Measurements from ENCODE around the gene LINGO1. TPM values are rescaled to one million over a fixed set of nuclear protein-coding genes. Genes with fewer than 3 reads are reported as not detected.

LINGO1 gene
- total RNA-seq, 2 experiments from 2014 or later, result not detected

DNA sequence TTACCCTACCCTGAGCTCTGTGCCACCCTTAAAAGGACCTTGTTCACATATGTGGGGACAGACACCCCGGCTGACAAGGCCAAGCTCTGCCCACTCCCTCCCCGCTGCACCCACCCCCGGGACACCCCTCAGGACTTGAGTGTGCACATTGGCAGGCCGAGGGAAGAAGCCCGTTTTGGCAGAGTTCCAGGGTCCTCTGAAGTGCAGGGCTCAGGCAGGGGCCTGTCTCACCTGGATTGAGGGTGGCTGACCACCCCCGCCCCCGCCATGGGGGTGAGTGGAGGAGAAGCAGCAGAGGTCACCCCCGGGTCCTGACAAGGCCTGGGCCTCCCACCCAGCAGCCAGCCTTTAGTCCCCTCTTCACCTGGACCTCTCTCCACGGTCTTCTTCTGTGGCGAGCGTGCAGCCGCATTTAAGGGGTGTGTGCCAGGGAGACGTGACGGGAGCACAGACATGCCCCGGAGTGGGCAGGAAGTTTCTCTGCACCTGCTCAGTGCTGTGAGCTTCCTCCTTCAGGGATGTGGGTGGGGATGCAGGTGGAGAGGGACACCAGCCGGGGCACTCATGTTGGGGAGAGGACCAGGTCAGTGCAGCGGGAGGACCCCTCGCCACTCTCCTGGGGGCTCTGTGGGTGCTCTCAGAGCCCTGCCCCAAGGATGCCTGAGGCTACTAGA, 50.7 kb downstream of the LINGO1 start:
- Mint-ChIP-seq H3K9me3 (ENCODE audit: low read depth) (no peaks in the 10 kb centered on the region), H3K27ac (no peak overlapping the region), H3K4me1 (no peaks in the 10 kb centered on the region), H3K4me3 (no peak overlapping the region), H3K36me3 (ENCODE audit: low read depth) (no peaks in the 10 kb centered on the region), H3K27me3 (no peaks in the 10 kb centered on the region)
- ChIA-PET CTCF (no interaction called here), POLR2A (no interaction called here)
- intact Hi-C loops (cut with DNase I, micrococcal nuclease), result no loop called here
- ATAC-seq (no peak), DNase-seq (no peak)

DNA sequence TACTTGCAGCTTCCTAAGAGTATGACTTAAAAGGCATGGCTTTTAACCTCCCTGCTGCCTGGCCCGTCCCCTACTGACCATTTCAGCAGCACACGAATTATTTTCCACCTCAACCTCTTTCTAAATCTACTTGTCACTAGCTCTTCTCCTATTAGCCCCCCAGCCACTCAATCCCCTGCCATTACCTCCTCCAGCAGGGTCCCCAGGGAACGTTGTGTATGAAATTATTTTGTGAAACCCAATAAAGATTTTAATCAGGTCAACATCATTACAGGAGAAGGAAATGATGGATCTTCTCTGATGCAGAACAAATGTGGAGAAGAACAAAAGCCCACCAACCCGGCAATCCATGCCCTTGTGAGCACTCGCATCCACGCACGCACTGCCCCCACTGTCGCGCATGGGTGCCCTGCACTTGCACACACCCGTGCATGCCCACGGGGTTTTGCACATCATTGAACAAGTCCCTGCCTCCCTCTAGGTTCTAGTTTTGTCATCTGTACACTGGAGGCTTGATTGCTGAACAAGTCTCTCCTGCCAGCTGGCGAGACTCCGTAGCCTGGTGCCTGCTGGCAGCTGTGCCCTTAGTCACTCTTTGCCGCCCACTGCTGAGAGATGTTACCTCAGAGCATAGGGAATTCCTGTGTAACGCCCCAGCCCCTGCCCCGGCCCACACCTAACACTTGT, 51.6 kb downstream of the LINGO1 start:
- ChIA-PET CTCF (no interaction called here), POLR2A (no interaction called here)

DNA sequence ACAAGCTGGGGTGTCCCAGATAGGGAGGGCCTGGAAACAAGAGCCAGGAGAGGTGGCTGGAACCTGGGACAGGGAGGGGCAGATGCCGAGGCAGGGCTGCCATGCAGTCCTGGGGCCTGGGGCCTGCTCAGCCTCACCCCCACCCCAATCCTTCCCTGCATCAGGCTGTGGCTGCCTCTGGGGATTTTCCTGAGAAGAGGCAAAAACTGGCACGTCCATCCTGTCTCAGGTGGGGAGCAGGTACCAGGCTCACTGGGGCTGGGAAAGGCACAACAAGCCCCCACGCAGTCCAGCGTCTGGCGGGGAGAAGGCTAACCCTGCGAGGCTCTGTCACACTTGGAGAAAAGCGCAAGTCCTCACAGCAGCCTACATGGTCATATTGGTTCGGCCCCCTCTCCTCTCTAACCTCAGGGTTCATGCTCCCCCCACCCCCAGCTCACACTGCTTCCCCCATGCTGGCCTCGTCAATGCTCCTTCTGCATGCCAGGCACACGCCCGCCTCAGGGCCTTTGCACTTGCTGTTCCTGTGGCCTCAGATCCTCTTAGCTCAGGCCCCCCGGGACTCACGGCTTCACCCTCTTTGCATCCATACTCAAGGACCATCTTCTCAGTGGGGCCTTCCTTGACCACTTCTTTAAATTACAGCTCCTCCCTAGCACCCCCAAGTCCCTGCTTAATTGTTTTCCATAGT, 53.1 kb downstream of the LINGO1 start:
- Mint-ChIP-seq H3K27me3 (no peaks in the 10 kb centered on the region), H3K9me3 (ENCODE audit: low read depth) (no peaks in the 10 kb centered on the region), H3K4me1 (no peaks in the 10 kb centered on the region), H3K27ac (no peak overlapping the region), H3K36me3 (ENCODE audit: low read depth) (no peaks in the 10 kb centered on the region), H3K4me3 (no peak overlapping the region)
- intact Hi-C loops (cut with DNase I, micrococcal nuclease), result no loop called here
- POLR2A ChIA-PET, result no interaction called here
- ATAC-seq, result no peak
- CTCF ChIA-PET, result interaction anchor here (0.5 kb wide), 1 partner anchor 1431 kb away, joined by 3 read pairs; no protein-coding TSS in a partner anchor
- DNase-seq, result no peak

More for the DNA sequence above, 51.6 kb downstream of the LINGO1 start:
- Mint-ChIP-seq H3K36me3 (ENCODE audit: low read depth) (no peaks in the 10 kb centered on the region), H3K27ac (no peak overlapping the region), H3K27me3 (no peaks in the 10 kb centered on the region), H3K4me1 (no peaks in the 10 kb centered on the region), H3K9me3 (ENCODE audit: low read depth) (no peaks in the 10 kb centered on the region), H3K4me3 (no peak overlapping the region)
- DNase-seq (no peak), ATAC-seq (no peak)
- intact Hi-C loops (cut with DNase I, micrococcal nuclease), result no loop called here

DNA sequence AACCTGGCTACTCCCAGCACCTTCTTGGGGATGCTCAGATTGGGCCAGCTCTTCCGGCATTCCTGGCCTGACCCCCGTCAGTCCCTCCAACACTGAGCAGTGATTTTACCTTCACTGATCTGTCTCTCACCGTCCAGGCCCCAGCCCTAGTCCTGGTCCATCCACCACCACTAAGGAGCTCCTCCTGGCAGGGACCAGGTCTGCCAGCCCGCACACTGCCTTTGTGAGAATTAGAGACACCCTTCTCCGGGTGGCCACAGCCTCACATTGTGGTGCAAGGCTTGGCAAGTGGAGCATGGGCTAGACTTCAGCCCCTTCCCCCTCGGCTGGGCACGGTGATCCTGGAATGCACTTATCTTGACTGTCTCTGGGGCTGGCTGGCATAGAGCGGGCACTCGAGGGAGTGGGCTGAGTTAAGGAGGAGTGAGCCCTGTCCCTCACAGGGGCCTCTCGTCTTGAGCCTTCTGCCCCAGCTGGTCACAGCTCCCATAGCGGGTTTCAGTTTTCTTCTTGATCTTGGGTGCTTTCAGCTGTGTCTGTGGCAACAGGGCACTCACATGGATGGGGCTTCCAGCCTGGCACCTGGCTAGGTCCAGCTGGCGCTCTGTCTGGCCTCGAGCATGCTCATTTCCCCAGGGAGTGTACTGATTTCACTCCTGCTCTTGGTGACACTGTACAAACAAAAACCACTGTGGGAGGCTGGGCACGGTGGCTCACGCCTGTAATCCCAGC, 53.9 kb downstream of the LINGO1 start:
- POLR2A ChIA-PET, result no interaction called here
- Mint-ChIP-seq H3K9me3 (ENCODE audit: low read depth) (no peaks in the 10 kb centered on the region), H3K27ac (no peak overlapping the region), H3K36me3 (ENCODE audit: low read depth) (no peaks in the 10 kb centered on the region), H3K4me1 (no peaks in the 10 kb centered on the region), H3K4me3 (no peak overlapping the region), H3K27me3 (no peaks in the 10 kb centered on the region)
- DNase-seq (no peak), ATAC-seq (no peak)
- intact Hi-C loops (cut with DNase I, micrococcal nuclease), result no loop called here
- CTCF ChIA-PET, result interaction anchor here (0.5 to 0.7 kb wide), 3 partner anchors 10 to 1431 kb away, joined by 3 read pairs; no protein-coding TSS in a partner anchor

DNA sequence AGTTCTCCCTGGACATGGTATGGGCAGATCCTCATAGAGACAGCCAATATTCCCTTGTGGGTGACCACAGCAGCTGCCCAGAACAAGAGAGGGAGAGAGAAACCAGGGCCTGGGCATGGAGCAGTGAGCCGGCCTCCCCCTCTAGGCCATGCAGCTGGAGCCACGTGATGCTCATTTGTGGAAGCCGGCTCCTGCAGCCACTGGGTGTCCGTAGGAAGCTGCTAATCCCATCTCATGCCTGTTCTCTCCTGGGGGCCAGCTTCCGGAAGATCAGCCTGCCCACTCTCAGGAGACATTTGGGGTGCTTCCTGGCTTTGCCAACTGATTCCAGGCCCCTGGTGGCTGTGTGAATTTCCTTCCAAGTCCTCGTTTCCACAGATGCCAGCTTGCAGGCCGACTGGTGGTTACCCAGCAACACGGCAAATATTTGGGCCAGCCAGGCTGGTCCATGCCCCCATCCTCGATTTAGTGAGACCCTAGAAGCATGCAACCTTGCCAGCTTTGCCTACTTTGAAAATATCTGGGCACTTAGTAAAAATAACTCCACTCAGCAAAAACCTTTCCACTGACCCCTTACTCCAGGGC, 55.3 kb downstream of the LINGO1 start:
- H3K9me3 Mint-ChIP-seq (ENCODE audit: low read depth), result no peaks in the 10 kb centered on the region
- intact Hi-C loops (cut with DNase I, micrococcal nuclease), result no loop called here
- CTCF ChIA-PET, result no interaction called here
- no peaks in the 10 kb centered on the region for H3K27me3 Mint-ChIP-seq
- no peaks in the 10 kb centered on the region for H3K4me1 Mint-ChIP-seq
- ATAC-seq (no peak), DNase-seq (no peak)
- H3K36me3 Mint-ChIP-seq (ENCODE audit: low read depth), result no peaks in the 10 kb centered on the region
- no peak overlapping the region for H3K27ac Mint-ChIP-seq
- H3K4me3 Mint-ChIP-seq, result no peak overlapping the region
- POLR2A ChIA-PET, result no interaction called here

DNA sequence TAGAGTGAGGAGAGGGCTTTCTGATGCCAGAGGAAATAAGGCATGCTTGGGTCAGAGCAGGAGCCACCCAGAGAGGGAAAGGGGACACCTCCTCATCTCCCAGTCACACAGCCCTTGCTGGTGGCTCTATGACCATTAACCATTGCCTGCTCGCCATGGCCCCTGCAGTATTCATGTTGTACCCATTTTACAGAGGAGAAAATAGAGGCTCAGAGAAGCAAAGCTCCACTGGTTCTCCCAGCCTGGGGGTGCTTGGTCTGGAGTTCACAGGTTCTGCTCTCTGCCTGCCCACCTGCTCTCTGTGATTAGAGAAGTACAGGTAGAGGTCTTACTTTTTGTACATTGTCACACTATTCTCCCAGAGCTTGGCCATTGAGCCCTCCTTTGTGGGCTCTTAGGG, 56.2 kb downstream of the LINGO1 start:
- no peaks in the 10 kb centered on the region for H3K9me3 Mint-ChIP-seq (ENCODE audit: low read depth)
- no peak overlapping the region for H3K27ac Mint-ChIP-seq
- CTCF ChIA-PET, result no interaction called here
- DNase-seq, result no peak
- no peak for ATAC-seq
- no peaks in the 10 kb centered on the region for H3K27me3 Mint-ChIP-seq
- H3K36me3 Mint-ChIP-seq (ENCODE audit: low read depth), result no peaks in the 10 kb centered on the region
- intact Hi-C loops (cut with DNase I, micrococcal nuclease), result no loop called here
- H3K4me1 Mint-ChIP-seq, result no peaks in the 10 kb centered on the region
- POLR2A ChIA-PET, result no interaction called here
- H3K4me3 Mint-ChIP-seq, result no peak overlapping the region

DNA sequence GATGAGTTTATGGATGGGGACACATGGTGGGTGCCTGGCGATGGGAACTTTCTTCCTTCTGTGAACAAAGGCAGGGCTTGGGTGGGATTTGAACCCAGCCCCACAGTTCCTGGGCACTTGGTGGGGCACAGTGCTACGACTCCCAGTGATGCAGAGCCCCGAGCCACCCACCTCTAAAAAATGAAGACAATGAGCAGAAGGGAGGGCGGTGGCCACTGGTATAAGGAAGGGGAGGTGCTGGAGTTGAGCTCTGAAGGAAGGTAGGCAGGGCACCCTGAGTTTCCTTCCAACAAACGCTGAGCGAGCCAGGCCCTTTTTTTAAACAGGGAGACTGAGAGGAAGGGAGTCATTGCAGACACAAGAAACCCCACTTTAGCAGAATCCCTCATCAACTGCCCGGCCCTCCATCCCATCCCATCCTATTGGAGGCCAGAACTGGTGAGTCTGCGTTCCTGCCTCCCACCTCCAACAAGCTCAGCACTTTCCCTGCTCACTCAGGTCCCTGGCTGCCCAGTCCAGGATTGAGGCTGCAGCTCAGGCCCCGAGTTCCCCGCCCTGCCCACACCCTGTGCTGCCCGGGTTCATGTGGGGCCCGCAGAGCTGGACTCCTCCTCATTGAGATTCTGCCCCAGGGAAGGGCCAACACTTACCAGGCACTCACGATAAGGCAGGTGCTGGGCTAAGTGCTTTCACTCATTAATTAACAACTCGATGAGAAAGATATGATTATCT, 57.3 kb downstream of the LINGO1 start:
- no peak for ATAC-seq
- ChIA-PET POLR2A (no interaction called here), CTCF (interaction anchor here (0.6 kb wide), 1 partner anchor 34 kb away, joined by 3 read pairs; no protein-coding TSS in a partner anchor)
- Mint-ChIP-seq H3K36me3 (ENCODE audit: low read depth) (no peaks in the 10 kb centered on the region), H3K9me3 (ENCODE audit: low read depth) (no peaks in the 10 kb centered on the region), H3K27me3 (no peaks in the 10 kb centered on the region), H3K27ac (no peak overlapping the region), H3K4me1 (no peaks in the 10 kb centered on the region), H3K4me3 (no peak overlapping the region)
- DNase-seq, result no peak
- intact Hi-C loops (cut with DNase I, micrococcal nuclease), result no loop called here

DNA sequence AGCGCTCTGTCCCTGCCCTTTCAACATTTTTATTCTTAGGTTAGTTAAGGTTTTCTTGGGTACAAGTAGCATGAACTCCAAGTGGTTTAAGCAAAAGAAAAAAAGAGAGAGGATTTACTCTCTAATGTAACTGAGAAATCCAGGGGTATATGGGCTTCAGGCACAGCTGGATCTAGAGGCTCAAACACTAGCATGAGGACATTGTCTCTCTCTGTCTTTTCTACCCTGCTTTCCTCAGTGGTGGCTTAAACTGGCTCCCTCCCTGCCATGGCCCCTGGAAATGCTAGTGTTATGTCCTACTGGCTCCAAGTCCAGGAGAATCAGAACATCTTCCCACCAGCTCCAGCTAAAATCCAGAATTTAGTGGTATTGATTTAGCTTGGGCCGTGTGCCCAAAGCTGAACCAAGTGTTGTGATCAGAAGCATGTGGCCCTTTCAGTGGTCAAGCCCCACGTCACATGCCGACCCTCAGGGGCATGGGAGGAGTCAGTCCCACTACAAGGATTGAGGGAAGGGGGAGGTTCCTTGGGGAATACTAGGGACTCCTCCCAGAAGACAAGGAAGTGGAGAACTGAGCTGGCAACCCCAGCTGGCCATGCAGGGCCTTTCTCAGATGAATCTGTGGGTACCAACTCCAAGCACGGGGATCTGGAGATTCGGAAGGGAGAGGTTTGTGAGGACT, 58.0 kb downstream of the LINGO1 start:
- no peak overlapping the region for H3K4me3 Mint-ChIP-seq
- intact Hi-C loops (cut with DNase I, micrococcal nuclease), result no loop called here
- no peaks in the 10 kb centered on the region for H3K4me1 Mint-ChIP-seq
- H3K9me3 Mint-ChIP-seq (ENCODE audit: low read depth), result no peaks in the 10 kb centered on the region
- ATAC-seq, result no peak
- H3K36me3 Mint-ChIP-seq (ENCODE audit: low read depth), result no peaks in the 10 kb centered on the region
- H3K27me3 Mint-ChIP-seq, result peaks cover 2% of the 10 kb centered on the region
- DNase-seq, result no peak
- ChIA-PET POLR2A (no interaction called here), CTCF (interaction anchor here (0.6 kb wide), 1 partner anchor 611 kb away, joined by 4 read pairs; no protein-coding TSS in a partner anchor)
- no peak overlapping the region for H3K27ac Mint-ChIP-seq

DNA sequence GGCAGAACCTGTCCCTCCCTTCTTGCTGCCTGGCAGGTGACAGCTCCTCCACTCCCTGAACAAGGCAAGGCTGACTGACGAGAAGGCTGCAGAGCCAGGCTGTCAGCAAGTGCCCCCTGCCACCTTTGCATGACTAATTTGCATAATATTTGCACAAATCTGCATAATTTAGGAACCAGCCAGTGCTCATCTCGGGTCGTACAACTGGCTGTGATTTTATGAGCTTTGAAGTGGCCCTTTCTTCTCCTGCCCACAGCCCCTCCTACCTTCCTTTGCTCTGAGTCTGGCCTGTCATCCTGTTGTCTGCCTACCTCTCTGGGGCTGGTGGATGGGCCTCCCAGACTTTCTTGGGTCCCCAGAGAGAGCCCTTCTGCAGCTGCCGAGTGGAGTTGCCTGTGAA, 58.9 kb downstream of the LINGO1 start:
- H3K4me1 Mint-ChIP-seq, result no peaks in the 10 kb centered on the region
- POLR2A ChIA-PET, result no interaction called here

DNA sequence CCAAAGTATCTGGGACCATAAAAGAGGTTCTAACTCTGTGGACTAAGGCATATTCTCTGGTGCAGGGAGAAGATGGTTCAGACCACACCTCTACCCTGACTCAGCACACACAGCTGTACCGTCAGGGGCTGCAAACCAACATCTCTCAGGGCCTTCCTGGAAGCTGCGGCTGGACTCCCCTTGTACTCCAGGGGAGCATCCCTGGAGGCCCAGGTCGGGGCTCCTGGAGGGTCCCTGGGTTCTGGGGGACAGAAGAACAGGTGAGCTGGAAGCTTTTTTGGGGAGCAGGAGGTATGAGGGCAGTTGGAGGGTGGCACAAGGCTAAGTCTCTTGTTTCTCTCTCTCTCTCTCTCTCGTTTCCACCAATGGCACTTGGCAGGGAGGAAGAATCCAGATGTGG, 60.5 kb downstream of the LINGO1 start:
- DNase-seq, result no peak
- Mint-ChIP-seq H3K4me3 (no peak overlapping the region), H3K4me1 (no peaks in the 10 kb centered on the region), H3K27me3 (peaks cover 2% of the 10 kb centered on the region), H3K27ac (no peak overlapping the region), H3K9me3 (ENCODE audit: low read depth) (no peaks in the 10 kb centered on the region), H3K36me3 (ENCODE audit: low read depth) (no peaks in the 10 kb centered on the region)
- ChIA-PET CTCF (no interaction called here), POLR2A (interaction anchor here (0.7 kb wide), 1 partner anchor 64 kb away, joined by 4 read pairs; no protein-coding TSS in a partner anchor)
- ATAC-seq, result no peak
- intact Hi-C loops (cut with DNase I, micrococcal nuclease), result no loop called here

More for the DNA sequence above, 58.9 kb downstream of the LINGO1 start:
- CTCF ChIA-PET, result interaction anchor here (0.6 kb wide), 1 partner anchor 610 kb away, joined by 4 read pairs; no protein-coding TSS in a partner anchor
- intact Hi-C loops (cut with DNase I, micrococcal nuclease), result no loop called here
- ATAC-seq (no peak), DNase-seq (no peak)
- peaks cover 2% of the 10 kb centered on the region for H3K27me3 Mint-ChIP-seq
- no peaks in the 10 kb centered on the region for H3K36me3 Mint-ChIP-seq (ENCODE audit: low read depth)
- no peak overlapping the region for H3K4me3 Mint-ChIP-seq
- H3K9me3 Mint-ChIP-seq (ENCODE audit: low read depth), result no peaks in the 10 kb centered on the region
- no peak overlapping the region for H3K27ac Mint-ChIP-seq

Measured in activated CD4-positive, alpha-beta T cell treated with anti-CD3 and anti-CD28 coated beads for 36 hours (primary cell).